Measurements from ENCODE around the gene DENND1A.

Gene DENND1A

GRCh38 chr9:123604861-123605260 lies 325.1 kb downstream of the DENND1A start:
- no peak for DNase-seq

DNA sequence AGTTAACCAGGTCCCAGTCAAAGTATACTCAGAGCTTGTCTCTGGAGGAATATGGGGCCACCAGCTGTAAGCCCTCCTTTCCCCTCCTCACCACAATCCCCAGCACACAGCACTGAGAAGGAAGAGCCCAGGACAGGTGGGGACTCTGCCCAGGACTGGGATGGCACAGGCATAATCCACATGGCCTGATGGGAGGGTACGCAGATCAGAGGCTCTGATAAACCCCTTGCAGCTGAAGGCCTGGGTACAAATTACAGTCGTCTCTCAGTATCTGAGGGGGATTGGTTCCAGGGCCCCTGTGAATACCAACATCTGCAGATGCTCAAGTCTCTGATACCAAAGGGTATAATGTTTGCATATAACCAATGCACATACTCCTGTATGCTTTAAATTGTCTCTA lies 328.1 kb downstream of the DENND1A start:
- no peak for DNase-seq

DNA sequence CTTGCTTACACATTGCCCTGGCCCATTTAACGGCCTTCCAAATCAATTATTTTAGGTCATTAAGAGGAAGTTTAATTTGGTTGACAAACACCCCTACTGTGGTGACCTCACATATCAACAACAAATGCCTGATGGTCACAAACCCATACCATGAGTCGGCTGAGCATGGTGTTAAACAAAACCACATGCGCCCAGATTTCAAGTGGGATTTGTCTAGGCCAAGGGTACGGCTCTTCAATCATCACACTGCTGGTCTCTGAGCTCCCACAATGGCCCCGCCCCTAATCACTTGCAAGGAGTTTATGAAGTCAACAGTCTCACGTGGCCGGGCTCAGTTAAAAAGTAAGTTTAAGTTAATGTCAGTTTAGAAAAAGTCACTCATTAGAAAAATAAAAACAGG lies 330.1 kb downstream of the DENND1A start:
- no peak for DNase-seq

GRCh38 chr9:123597876-123598556 lies 331.9 kb downstream of the DENND1A start:
- no peak for DNase-seq

DNA sequence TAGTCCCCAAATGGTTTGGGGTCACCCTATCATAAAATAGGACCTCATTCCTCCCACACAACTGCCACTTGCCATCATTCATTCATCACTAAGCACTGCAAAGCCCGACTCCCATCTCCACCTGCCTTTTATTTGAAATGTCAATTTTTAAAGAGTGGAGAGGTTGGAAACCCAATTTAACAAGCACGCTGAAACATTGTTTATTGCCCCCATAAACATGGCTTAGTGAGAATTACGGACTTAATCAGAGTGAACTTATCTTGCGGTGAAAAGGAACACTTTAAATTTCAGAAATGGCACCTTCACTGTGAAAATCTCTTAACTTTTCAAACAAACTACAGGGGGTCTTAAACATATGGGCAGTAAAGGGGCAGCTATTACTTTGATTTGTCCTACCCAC lies 332.9 kb downstream of the DENND1A start:
- DNase-seq: no peak

DNA sequence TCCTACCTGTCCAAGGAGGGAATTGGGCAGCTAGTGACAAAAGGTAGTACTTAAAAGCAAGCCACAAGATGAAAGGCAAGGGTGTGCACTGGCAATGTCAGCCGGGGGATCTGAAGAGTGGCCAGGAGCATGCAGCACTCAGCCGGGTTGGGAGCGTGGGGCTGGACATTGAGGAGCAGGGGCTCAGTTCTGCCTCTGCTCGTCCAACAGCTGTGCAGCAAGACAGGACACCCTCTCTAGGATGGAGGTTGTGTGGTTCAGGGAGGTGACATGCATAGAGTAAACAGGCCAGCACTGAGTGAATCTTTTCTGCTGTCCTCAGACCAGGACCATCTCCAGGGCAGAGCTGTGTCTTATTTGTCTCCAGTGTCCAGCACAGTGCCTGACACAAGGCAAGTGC lies 338.6 kb downstream of the DENND1A start:
- no peak for DNase-seq

DNA sequence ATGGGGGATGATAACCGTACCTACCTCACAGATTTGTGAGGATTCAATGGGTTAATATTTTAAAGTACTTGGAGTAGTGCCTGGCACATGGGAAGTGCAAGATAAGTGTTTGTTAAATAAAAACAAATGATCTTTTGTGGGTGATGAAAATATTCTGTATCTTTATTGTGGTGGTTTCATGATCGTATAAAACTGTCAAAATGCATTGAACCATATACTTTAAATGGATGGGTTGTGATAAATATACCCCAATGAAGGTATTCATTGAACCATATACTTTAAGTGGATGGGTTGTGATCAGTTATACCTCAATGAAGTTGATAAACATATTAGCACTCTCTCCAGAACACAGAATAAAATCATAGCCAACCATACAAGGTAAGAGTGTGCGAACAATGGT lies 339.4 kb downstream of the DENND1A start:
- DNase-seq: no peak

- DNase-seq: no peak
These were observed 340.3 kb downstream of the DENND1A start for GRCh38 chr9:123589361-123590239.

- no peak for DNase-seq
These were observed 343.7 kb downstream of the DENND1A start for GRCh38 chr9:123586275-123586674.

DNA sequence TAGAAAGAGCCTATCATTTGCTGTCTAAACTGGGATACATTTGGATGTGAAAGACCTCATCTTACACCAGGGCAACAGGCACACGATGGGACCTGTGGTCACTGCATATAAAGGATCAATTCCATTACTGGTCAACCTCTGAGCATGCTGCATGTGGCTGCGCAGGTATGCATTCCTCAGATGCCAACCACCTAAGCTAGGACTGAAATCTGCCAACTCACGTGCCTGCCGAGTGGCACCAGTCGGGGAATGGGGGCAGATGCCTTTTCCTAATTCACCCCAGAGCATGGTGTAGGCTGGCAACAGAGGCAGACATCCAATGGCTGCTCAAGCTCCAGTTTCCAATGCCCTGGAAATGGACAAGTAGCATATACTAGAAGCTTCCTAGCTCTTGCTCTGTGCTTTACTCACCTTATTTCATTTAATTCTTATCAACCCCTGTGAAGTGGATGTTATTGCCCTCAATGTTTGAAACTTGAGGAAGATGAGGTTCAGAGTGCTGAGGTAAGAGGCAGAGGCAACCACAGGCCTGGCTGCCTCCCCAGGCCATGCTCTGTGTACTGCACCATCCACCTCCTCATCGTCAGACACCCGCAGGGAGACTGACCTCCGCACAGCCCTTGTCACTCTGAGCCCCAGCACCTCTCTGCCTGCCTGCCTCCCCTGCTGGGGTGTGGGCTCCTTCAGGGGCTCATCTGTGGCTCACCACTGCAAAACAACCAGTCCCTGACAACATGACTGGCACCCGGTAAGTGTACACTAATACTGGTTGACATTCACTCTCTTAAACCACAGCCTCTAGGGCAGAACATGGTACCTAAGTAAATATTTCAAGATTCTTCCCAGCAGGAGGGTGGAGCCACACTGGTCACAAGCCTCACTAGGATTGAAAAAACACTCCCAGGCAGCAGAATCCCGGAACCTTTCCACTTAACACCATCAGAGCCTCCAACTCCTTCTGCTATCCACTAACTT lies 345.4 kb downstream of the DENND1A start:
- DNase-seq: no peak

DNA sequence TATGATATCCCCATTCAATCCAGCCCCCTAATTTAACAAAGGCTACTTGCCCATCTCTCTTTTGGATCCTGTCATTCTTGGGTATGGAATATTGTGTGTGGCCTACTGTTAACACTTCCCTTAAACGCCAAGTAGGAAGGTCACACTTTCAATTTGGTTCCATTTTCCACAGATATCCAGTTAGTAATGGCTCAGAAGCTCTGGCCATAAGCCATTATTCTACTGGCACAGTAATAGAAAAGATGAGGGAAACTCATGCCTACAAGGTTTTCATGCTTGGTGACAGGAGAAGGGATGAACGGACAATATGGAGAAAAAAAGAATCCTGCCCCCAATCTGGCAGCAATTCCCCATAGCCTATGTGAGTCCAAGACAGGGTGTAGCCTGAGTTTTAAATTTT lies 346.3 kb downstream of the DENND1A start:
- no peak for DNase-seq

DNA sequence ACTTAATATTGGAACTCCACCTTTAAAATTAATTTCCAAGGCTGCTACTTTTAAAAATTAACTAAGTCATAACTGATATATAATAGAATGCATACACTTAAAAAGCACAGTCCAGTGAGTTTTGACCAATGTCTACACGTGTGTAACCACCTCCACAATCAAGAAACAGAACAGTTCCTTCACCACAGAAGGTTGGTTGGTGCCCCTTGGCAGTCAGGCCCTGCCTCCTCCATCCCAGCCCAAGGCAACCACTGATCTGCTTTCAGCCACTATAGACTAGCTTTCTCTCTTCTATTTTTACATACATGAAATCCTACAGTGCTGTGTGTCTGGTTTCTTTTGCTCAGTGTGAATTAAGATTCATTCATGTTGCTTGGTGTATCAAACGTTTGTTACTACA lies 358.7 kb downstream of the DENND1A start:
- DNase-seq: no peak

DNA sequence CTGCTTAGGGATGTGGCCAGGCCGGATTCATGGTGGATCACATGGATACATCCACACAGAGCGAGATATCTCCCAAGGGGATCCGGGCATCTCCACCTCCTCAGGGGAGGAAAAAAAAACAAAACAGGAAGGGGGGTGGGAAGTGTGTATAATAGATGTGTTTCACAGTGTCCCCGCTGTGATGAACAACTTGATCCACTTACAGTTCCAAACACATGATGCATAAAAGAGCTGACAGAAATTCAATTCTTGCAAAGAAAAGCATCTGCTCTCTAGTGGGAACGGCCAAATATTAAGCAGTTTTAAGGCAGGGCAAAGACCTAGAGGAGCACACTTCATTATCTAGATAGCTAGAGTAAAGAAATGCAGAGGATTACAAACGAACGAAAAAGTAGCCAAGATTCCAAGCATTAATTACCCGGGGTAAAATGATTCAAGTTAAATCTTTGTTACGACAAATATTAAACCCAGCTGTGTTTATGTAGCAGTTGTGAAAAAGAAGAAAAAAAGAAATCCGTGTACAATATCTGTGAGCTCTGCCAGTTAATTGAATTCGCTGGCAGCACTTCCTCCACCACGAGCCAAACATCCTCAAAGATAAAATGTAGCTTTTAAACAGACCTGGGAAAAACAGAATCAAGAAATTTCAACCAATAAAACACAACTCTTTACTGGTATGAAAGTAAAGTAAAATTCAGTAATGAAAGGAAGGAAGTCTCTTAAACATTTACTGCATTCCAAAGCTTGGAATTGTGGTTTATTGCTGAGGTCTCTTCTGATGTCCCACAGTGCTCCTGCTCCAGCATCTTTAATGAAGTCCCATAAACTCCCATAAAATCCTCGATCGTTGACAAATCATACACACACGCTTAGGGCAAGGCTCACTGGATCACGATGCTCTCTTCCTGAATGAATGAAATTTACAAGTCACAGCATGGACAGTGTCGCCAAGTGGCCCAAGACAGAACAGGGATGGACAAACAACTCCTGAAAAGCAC lies 360.9 kb downstream of the DENND1A start:
- no peak for DNase-seq

DNA sequence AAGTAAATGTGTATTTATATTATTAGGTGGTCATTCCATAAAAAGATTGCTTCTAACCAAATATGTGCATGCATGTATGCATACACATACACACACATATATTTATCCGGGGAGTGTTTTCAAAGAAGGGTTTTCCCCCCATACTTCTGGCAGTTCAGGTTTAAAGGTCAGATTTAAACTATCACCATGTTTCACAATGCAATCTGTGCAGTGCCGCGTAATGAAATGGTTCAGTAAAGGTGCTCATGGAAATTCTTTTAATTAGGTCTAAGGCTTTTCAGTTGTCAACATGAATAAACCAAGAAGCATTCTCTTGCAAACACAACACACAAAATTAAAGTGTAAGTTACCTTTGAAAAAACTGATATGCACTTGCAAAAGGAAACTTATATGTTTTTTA lies 362.9 kb downstream of the DENND1A start:
- no peak for DNase-seq

DNA sequence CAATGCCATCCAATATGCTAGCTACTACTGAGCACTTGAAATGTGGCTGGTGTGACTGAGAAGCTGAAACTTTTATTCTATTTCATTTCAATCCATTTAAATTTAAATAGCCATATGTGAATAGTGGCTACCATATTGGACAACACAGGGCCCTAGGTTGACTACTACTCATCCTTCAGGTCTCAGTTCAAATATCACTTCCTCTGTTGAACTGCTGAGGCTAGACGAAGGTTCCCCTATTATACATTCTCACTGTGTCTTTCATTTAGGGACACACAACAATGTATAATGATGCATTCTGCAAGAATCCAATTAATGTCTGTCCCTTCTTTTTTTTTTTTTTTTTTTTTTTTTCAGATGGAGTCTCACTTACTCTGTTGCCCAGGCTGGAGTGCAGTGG lies 365.3 kb downstream of the DENND1A start:
- DNase-seq: no peak

DNA sequence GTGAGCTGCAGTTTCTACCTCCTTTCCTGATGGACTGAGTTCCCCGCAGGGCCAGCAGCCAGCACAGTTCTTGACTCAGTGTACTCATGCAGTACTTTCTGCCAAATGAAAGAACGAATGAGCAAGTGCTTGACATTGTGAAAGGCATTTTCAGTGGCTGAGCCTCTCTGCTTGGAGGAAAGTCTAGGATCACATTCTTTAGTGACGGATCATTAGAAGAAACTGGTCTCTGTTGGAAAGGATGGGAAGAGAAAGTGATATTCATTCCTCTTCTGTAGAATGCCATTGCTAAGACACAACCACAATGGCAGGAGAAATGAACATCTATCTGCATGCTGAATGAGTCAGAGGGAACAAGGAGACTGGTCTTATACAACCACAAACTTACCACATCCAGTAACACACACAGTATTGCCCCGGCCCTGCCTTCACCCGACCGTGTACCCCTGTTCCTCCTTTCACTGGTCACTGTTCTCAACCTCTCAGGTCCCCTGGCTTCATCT lies 367.0 kb downstream of the DENND1A start:
- DNase-seq: peak; percentile 5 to 30

GRCh38 chr9:123561046-123561445 lies 368.9 kb downstream of the DENND1A start:
- no peak for DNase-seq

DNA sequence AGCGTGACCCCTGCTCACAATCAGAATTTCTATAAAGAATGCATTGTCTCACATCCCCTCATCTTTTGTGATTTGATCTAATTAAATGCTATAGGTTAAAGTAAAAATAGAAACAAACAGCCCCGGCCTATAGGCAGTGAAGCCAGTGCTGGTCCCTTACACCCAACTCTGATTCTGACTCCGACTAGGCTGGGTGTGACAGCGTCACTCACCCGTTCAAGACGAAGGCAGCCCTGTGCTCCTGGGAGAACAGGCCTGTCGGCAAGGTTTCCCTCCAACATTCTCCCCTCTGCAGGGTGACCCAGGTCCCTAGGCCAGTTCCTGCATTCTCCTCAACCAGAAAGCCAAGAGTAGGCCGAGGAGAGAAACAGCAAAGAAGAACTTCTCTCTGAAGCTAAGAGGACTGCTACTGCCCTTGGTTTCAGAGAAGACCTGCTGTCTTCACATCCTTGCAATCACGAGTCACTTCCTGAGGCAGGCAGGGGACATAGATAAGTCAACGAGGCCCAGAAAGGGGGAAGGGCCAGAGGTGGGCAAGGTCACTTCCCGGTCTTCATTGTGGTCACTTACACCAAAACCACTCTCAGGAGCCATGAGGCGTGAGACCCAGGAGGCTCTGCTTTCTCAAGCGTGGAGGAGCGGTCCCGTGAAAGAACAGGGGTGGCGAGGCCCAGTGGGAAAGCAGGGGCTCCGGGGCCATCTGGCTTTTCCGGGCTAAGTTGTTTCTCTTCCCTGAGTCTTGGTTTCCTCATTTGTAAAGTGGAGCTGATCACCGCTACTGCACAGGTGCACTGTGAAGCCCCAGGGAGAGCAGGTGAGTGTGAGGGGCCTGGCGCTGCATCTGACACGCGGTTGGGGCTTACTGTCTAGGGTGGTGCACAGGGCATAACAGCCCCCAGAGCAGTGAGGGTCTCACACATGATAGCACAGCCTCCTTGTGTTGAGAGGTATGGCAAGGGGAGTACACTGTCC lies 373.2 kb downstream of the DENND1A start:
- no peak for DNase-seq

DNA sequence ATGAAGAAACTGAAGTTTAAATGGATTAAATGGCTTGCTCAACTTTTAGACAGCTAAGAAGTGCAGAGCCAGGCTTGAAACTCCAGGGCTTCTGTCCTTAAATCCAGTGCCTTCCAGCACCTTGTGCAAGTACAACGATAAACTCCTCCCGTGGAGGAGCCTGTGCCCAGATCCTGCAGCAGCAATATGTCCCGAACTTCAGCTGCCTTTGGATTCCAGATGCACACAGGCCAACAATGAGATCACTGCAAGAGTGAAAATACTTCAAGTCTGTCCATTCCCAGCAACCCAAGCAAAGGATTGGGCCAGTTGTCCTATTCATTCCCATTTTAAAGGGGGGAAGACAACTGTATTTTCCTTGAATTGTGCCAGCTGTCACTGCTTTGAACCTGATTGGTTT lies 374.3 kb downstream of the DENND1A start:
- DNase-seq: no peak

DNA sequence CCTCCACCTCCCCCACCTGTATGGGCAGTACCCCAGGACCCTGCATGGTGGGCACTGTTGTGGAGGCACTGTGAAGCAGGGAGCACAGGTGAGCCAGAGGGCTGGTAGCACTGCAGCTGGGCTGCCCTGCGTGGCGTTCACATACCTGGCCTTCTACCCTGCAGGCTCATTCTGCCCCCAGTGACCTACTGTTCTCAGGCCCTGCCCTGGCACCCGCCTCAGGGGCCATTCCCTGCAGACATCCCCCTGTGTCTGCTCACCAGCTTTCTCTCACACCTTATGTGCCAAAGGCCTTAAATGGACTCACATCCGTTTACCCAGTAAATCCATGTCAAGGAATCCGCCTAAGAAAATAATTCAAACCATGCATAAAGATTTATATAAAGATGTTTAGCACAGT lies 377.4 kb downstream of the DENND1A start:
- DNase-seq: no peak
